Ammon's horn (tissue), 1 donor: ENCODE measurements around the gene PPP1R37.

ENCODE experiments used
- DNase-seq: peaks from one replicate; pipeline ENCODE4 v3.0.0-alpha.2; 2016; ENCODE audit warnings: low spot score

Gene PPP1R37

DNA sequence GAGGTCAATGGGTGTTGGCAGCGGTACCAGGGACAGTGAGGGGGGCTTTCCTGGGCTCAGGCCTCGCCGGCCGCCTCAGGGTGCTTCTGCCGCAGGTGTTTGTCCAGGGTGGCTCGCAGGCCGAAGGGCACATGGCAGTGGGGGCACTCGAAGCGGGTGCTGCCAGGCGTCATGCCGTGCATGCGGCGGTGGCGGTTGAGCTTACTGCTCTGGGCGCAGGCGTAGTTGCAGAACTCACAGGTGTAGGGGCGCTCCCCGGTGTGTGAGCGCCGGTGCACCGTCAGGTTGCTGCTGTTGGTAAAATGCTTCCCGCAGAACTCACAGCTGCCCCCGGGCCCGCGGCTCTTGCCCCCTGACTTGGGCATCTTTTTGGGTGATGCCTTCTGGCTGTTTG is 21.4 kb upstream of the PPP1R37 start:
- DNase-seq, result no peak

DNA sequence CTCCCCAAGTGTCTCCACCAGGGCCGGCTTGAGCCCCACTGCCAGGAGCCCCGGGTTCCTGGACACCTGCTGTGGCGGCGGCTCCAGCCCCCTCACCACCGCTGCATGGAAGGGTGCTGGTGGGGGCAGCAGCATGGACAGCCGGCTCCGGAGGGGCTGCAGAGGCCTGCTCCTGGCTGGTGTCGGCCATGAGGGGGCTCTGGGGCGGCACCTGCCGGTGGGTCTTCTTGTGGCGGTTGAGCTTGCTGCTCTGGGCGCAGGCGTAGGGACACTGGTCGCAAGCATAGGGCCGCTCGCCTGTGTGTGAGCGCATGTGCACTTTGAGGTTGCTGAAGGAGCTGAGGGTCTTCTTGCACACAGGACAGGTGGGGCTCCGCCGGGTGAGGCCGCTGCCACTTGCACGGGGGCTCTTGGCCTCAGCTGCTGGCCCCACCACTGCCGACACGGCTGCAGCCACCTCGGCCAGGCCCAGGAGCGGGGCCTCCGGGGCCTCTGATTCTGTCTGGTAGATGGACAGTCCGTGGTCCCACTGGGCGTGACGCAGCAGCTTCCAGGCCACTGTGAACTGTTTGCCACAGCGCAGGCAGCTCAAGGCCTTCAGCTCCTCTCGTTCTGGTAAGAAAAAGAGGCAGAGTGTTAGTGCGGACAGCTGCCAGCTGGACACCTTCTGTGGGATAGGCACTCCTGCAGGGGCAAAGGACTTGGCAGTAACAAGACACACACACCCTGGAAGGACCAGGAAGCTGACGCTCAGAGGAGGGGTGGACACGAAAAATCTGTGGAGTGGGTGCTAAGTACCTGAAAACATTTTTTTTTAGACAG is 20.8 kb upstream of the PPP1R37 start:
- no peak for DNase-seq

DNA sequence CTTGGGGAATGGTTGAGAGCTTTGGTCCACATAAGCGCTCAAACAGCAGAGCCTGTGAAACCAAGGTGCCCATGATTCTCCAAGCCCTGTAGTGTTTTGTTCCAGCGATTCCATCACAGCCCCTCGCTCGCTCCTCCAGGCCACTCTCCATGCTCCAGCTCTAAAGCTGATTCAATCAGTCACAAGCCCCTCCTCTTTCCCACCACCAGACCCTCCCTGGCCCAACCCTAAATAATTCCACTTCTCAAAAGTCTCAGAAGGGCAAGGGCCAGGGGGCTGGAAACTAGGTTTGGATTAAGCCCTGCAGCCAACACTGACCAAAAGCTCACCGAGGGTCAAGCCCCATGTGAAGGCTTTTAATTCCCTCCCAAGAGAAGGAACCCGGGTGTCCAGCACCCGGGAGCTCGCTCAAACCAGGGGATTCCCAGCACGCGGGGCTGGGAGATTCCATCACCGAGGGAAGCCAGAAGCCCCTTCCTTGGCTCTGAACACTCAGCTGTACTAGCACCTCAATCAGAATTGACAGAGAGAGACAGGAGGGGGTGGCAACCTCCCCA is 18.2 kb upstream of the PPP1R37 start:
- DNase-seq, result no peak

DNA sequence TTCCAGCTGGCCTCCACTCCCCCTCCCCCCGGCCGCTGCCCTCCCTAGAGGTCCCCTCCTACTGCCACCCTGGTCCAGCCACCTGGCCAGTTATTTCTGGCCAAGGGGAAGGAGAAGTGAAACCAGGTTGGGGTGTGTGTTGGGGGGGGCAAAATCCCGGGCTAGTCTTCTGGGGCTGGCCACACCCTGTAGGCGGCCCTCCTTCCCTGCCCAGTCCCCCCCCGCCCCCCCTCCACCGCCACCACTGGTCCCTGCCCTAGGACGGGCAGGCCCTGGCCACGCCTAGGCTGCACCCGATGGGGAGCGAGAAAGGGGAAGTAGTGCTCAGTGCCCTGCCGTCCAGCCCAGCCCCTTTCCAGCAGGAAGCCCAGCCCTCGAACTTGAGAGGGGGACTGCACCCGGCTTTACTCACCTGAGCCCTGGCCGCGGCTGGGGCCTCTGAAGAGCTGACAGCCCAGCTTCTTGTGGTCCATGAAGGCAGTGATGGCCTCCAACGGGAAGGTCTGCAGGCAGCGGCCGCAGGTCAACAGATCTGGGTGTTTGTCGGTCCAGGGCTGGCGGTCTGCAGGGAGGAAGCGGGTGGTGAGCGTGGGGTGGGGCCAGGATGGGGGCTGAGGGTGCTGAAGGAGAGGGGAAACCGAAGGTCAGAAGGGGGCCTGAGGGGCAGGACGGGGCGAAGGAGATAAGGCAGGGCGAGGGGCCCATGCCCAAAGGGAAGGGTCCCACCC is 17.5 kb upstream of the PPP1R37 start:
- peak; percentile 77 for DNase-seq

DNA sequence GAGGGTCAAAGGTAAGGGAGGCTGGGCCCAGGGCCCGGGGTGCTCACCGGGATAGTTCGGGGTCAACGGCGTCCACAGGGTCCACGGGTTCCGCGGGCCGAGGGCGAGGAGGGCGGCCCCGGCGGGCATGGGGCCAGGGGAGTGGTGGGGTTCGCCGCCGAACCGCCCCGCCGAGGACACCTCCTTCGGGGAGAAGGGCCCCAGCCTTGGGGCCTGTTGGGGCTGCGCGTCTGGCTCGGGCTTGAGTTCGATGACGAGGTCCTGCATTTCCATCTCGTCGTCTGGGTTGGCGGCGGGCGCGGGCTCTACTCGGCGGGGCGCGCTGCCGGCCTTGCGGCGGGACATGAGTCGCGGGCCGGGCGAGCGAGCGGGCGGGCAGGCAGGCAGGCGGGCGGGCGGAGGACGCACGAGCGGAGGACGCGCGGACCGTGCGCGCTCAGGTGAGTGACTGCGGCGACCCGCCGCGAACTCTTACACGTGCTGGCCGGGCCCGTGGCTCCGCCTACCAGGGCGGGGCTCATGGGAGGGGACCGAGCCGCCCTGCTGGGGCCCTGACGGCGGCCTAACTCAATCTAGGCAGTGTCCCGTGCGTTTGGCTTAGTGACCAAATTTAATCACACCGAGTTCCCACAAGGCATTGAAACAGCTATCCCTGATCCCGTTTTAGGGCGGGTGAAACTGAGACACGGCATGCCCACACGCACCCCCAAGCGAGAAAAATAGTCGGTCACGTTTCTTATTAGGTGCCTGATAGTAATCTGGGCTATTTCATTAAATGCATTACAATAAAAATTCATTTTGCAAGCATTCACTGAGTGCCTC is 16.7 kb upstream of the PPP1R37 start, which contains the start of gene ZNF296:
Gene ZNF296, minus strand, starts transcription at position 450 of the 822 bp plus-strand sequence. Its CDS starts 105 bp downstream, at position 345.
- peak; percentile 35 for DNase-seq

DNA sequence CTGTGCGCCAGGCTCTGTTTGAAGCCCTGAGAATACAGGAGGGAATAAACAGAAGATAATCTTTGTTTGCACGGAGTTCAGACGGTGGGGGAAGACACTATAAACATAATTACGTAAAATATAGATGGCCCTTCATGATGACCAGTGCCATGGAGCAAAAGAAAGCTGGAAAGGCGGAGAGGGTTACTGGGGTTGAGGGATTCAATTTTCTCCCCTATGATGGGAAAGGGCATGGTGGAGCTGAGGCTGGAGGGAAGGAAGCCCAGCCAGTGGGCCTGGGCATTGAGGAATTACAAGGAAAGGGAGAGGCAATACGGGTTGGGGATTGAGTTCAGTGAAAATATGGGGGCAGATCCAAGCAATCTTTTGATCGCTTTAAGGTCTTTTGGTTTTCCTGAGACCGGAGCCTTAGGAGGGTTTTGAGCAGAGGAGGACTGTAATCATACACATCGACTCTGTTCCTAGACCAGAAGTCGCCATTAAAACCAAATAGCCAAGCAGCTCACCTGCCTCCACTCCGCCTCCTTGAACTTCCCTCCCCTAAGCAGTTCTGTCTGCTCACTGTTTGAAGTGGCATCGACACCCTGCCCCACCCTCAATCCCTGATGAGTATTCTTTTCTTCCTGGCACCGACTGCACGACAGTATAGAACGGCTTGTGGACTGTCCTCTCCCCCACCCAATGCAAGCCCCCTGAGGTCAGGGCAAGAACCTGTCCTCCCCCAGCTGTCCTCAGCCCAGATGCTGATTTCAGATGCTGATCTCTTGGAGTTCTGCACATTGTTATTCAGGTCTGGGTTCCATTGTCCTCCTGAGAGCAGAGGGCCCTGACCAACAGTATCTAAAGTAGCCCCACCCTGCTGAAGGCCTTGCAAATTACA is 15.9 kb upstream of the PPP1R37 start:
- DNase-seq, result no peak

DNA sequence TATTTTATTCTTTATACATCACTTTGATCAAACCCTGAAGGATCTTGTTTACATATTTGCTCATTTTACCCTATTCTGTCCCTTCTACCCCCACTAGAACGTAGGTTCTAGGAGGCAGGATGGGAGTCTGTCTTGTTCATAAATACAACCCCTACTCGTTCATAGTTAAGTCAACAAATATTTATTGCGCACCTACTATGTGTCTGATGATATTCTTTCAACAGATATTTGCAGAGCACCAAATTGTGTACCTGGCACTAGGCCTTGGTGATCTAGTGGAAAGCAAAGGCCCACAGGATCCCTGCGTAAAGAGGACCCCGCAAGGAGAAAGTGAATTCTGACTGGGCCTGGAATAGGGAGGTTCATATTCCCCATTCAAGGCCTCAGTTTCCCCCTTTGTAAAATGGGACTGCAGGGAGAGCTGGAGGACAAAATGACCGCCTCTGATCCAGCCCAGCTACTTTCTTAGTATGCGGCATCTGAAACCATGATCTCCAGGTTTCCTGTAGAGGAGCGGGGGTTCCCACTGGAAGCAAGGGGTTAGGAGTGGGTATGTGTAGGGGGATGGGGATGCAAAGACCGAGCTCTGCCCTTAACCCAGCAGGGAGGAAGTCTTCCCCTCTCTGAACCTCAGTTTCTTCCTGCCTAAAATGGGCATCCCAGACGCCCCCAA is 14.5 kb upstream of the PPP1R37 start:
- no peak for DNase-seq

DNA sequence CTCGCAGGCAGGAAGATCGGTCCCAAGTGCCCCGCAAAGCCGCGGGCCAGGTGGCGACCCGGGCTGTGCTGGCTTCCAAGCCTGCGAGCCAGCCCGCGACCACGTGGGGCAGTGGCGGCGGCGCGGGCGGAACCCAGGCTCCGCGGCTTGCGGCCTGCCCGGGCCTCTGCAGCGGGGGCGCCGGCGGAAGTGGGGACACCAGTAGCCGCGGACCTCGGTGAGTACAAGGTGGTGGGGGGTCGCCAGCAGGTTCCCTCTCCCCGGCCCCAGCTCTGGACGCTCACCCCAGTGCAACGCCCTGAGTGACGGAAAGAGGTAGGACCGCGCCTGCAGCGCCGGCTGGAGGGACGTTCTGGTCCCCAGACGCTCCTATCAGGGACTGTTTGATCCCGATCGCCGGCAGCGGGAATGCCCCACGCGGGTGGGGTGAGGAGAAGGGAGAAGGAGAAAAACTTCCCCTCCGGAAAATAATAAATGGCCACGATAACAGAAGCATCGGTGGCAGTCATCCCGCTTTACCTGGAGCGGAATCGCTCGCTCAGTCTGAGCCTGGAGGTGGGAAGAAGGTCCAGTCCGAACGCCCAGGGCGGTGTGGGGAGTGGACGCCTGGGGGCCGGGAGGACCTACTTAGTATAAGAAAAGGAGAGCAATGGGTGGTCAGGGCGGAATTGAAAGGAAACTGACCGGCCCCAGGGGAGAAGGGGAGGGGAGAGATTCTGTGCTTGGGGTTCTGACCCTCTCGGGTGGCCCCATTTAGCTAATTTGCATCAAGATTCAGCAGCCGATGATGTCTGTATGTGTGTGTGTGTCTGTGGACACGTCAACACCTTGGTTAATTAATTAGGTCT is 13.7 kb upstream of the PPP1R37 start, which contains the start of gene GEMIN7:
Gene GEMIN7, plus strand, starts transcription at position 198 of the 848 bp plus-strand sequence. CDS start 10,855 bp downstream, outside the sequence.
- peak; percentile 72 for DNase-seq

DNA sequence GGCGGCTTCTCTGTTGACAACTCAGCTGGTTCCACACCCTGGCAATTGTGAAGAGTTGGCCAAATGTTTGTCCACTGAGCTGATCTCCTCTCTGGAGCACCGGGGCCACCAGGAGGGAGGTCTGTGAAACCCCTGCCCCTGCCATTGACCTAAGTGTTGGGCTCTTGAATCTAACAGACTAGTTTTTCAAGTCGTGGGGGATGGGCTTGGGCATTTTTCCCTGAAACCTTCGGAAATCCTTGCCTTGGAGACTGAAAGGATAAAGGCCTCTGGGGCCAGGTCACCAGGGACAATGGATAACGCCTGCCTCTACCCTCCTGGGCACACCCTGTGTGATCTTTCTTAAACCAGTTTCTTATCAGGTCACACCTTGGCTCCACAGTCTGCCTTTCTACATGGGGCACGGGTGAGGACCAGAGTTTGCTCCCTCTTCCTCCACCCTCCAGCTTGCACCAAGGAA is 13.0 kb upstream of the PPP1R37 start:
- DNase-seq, result no peak

DNA sequence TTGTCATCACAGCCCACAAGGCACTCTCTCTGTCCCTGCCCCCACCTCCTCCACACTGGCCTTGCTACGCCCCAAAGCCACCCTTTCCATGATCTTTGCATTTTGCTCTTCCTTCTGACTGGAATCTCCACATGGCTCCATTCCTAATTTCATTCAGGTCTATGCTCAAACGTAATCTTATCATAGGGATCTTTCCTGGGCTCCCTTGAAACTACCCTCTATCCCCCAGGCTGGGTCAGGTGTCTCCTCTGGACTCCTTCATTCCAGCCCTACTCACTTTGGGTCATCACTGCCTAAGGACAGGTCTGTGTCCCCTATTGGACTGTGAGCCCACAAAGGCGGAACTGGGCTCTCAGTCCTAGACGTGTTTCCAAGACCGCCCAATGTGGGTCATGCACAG is 10.8 kb upstream of the PPP1R37 start:
- DNase-seq, result no peak

DNA sequence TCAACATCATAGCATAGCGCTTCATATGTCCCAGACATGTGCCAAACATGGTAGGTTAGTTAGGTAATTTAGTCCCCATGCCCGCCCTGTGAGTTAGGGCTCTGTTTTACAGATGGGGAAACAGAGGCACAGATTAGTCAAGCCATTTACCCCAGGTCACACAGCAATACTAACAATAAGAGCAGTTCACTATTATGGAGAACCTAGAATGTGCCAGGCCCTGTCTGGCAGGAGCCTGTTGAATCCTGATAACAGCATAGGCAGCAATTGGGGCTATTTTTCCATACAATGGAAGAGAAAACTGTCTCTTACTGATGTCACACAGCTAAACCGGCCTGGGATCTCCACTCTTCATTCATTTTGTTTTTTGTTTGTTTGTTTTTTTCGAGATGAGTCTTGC is 6.5 kb upstream of the PPP1R37 start:
- DNase-seq, result no peak

DNA sequence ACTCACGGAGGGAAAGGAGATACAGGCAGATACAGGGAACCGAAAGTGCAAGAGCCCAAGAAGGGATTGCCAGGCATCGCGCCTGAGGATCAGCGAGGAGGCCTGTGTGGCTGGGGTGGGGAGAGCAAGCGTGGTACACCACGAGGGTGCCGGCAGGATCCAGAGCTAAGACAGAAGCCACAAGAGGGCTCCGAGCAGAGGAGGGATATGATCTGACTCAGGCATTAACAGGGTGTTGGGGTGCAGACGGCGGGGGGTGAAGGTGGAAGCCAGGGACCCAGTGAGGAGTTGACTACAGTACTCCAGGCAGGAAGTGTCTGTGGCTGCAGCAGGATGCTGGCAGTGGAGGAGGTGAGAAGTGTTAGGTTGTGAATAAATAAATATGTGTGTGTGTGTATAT is 5.4 kb upstream of the PPP1R37 start:
- DNase-seq, result no peak

DNA sequence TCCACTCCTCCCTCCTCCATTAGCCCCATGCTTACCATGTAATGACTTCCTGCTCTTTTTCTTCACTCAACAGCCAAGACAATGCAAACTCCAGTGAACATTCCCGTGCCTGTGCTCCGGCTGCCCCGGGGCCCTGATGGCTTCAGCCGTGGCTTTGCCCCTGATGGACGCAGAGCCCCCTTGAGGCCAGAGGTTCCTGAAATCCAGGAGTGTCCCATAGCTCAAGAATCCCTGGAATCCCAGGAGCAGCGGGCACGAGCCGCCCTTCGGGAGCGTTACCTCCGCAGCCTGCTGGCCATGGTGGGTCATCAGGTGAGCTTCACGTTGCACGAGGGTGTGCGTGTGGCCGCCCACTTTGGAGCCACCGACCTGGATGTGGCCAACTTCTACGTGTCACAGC is 2.9 kb upstream of the PPP1R37 start:
- DNase-seq, result no peak

DNA sequence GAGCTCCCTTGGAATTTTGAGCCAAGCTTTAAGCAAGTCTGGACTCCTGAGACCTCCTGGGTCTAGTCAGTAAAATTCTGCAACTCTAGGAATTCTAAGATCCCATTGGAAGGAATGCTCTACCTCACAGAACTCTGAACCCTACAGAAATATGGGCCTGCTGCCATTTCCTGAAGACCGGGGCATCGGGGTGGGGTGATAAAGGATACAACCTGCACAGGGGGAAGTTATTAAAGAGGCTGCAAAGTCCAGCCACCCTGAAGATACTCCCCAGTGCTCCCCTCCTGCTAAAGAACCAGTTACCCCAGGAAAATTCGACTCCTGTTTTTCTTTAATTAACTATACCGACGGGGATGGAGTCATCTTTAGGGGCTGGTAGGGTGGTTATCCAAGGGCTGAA is 2.4 kb upstream of the PPP1R37 start:
- no peak for DNase-seq

DNA sequence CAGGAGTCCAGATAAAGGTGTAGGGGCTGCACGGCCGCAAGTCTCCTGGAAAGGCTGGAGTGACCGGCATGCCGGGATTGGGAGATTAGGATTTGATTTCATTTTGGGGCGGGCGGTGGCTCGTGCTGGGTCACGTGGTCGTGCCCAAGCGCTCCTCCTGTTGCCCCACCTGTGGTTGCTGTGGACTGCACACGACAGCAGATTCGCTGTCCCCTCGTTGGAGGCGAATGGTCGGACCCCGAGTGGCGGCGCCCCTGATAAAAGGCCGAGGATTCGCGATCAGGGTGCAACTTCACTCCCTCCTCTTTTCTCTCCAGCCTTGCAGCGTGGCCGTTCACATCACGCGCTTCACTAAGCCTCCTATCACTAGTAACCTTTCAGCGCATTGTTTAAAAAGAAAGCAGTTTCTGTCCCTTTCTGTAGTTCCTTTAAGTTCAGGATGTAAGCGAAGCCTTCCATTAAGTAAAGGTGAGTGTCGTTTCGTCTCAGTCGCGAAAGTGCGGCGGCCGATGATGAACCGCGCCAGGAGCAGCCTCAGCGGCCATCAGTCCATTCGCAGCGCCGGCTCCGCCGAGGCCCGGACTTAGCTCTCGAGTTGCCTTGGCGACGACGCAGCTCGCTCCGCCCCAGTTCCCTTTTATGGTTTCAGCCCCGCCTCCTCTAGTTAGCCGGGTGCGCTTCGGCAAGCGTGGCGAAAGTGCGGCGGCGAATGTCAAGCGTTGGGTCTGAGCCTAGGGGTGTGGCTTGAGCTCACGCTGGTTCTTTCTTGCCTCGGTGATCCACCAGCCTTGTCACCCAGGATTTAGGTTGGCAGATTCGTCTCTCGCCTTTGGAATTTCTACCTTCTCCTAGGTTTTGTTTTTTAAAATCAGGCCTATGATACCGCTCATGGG is 1.7 kb upstream of the PPP1R37 start:
- peak; percentile 100 for DNase-seq

DNA sequence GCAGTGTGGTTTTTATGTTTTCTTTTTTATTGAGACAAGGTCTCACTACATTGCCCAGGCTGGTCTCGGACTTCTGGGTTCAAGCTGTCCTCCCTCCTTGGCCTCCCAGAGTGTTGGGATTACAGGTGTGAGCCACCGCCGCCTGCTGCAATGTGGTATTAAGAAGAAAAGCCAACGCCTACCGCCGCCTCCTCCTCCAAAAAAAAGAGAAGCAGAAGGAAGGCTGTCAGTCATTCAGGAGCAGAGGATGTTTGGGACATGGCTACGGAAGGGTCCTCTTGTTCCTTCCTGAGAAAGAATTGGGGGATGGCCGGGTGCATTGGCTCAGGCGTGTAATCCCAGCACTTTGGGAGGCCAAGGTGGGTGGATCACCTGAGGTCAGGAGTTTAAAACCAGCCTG is 1.2 kb downstream of the PPP1R37 start:
- DNase-seq, result no peak

DNA sequence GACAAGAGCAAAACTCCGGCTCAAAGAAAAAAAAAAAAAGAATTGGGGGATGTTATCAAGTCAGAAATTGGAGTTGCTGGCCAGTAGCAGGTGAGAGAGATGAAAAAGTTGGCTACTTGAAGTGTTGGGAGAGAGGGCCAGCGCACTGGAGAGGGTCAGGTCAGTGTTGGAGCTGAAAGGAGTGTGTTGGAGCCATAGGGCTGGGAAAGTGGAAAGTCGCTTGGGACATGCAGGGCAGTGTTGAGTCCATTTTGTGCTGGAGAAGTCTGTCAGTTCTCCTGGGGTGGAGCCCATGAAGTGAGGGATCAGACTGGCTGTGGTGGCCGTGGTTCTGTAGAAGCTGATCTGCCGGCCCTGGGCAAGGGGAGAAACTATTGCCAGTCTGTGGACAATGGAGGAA is 1.7 kb downstream of the PPP1R37 start:
- DNase-seq, result no peak
